Iris pigment epithelial cell (primary cell): ENCODE data around the gene ARHGAP24.
A peak's percentile ranks its signal among the peaks of the same experiment; 100 is the strongest.
"Not testable (repeated sequence)": the region's sequence is repeated elsewhere in the genome, so short reads cannot be mapped to it uniquely, and the experiment has no call there.

Experiments
- DNase-seq: peaks from one replicate; pipeline ENCODE4 v3.0.0-alpha.2; 2011; ENCODE audit warnings: low read depth

Gene ARHGAP24

GRCh38 chr4:86021671-86022070 is 546.7 kb downstream of the ARHGAP24 start:
- DNase-seq = not testable (repeated sequence)

- DNase-seq = no peak
Observed at GRCh38 chr4:86026720-86027119, 551.8 kb downstream of the ARHGAP24 start.

GRCh38 chr4:86031927-86032326 is 557.0 kb downstream of the ARHGAP24 start:
- DNase-seq = no peak

GRCh38 chr4:86032476-86033022 is 557.6 kb downstream of the ARHGAP24 start:
- peak; percentile 95 for DNase-seq

- DNase-seq = peak; percentile 85
Observed at GRCh38 chr4:86033171-86033570, 558.2 kb downstream of the ARHGAP24 start.

GRCh38 chr4:86034616-86035015 is 559.7 kb downstream of the ARHGAP24 start:
- DNase-seq = no peak

- DNase-seq = peak; percentile 61
Observed at GRCh38 chr4:86035688-86036087, 560.7 kb downstream of the ARHGAP24 start.

GRCh38 chr4:86036736-86037135 is 561.8 kb downstream of the ARHGAP24 start:
- peak; percentile 87 for DNase-seq

- DNase-seq = no peak
Observed at GRCh38 chr4:86038037-86038436, 563.1 kb downstream of the ARHGAP24 start.

- peak; percentile 64 for DNase-seq
Observed at GRCh38 chr4:86043755-86044592, 569.0 kb downstream of the ARHGAP24 start.

GRCh38 chr4:86044593-86044985 is 569.6 kb downstream of the ARHGAP24 start:
- no peak for DNase-seq

- DNase-seq = peak; percentile 55
Observed at GRCh38 chr4:86048426-86048825, 573.5 kb downstream of the ARHGAP24 start.

GRCh38 chr4:86050496-86050895 is 575.5 kb downstream of the ARHGAP24 start:
- DNase-seq = no peak
